GM18520 (cell line): ENCODE results near the gene CRY2.

Source experiments
- ATAC-seq: cut with Tn5 transposase; IDR thresholded peaks from one replicate; pipeline ENCODE4 v1.9.1; 2021; ENCODE audit not compliant: unreplicated experiment

The CRY2 gene

DNA sequence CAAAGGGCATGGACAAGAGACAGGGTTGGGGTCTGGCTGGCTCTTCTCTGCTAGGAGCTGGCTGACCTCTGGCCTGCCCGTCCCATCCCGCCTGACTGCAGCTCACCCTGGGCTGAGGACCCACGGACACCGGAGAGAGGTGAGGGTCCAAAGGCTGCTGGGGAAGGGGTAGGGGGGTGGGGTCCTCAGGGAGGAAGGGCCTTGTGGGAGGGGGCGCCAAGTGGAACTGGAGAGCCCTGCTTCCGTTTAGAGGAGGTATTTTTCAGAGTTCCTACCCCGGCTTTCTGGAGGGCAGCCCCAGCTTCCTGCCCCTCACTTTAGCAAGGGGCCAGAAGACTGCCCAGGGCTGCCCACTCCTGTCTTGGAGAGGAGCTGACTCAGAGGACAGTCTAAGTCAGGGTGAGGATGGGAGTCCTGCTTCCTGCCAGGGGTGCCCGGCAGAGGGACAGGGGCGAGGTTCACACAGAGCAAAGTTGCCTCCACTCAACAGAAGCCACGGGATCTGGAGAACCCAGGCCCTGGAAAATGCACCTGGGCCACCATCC, 82.3 kb downstream of the CRY2 start:
- peak; percentile 11 for ATAC-seq

- peak; percentile 91 for ATAC-seq
Observed at GRCh38 chr11:45930031-45930794, 82.9 kb downstream of the CRY2 start.

GRCh38 chr11:45930951-45931570, 83.8 kb downstream of the CRY2 start:
- ATAC-seq, result no peak

- no peak for ATAC-seq
Observed at GRCh38 chr11:45931739-45932138, 84.5 kb downstream of the CRY2 start.

DNA sequence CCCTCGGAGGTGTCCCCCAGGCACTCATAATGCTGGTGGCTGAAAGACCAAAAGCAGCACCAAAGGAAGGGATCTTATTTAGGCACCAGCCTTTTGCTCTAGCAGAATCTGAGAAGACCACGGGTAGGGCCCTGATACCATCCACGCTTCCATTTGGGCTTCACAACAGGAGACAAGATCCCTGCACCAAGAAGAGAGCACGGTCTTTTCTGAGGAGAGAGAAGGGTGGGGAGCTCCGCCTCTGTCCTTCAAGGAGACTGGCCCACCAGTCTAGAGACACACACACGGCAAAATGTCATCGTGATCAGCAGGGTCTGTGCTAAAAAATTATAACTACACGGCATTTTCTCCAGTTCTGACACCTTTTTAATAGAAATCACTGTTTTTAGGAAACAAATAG, 84.9 kb downstream of the CRY2 start:
- ATAC-seq, result no peak
